GM12872 (cell line): ENCODE results near the gene RYR3.

Experiments
- CTCF ChIP-seq: IDR thresholded peaks from 3 replicates; pipeline ENCODE4 v1.5.1; 2011; ENCODE audit warnings: low read depth, mild to moderate bottlenecking, low read length, moderate library complexity; ENCODE audit not compliant: insufficient read depth

RYR3 gene

GRCh38 chr15:33757516-33758232, 446.9 kb downstream of the RYR3 start:
- TF ChIP-seq CTCF = no peak

- TF ChIP-seq CTCF = no peak
These were observed 455.6 kb downstream of the RYR3 start for GRCh38 chr15:33766389-33766788.

- TF ChIP-seq CTCF = no peak
These were observed 458.0 kb downstream of the RYR3 start for GRCh38 chr15:33768670-33769190.

GRCh38 chr15:33773969-33774368, 463.2 kb downstream of the RYR3 start:
- TF ChIP-seq CTCF = no peak

- TF ChIP-seq CTCF = no peak
These were observed 468.1 kb downstream of the RYR3 start for GRCh38 chr15:33778852-33779251.

GRCh38 chr15:33780011-33780768, 469.4 kb downstream of the RYR3 start:
- TF ChIP-seq CTCF = no peak

GRCh38 chr15:33782966-33783365, 472.2 kb downstream of the RYR3 start:
- TF ChIP-seq CTCF = no peak
